GM19397 (cell line): ENCODE measurements around the gene BPTF.
"Not testable (repeated sequence)": the region's sequence is repeated elsewhere in the genome, so short reads cannot be mapped to it uniquely, and the experiment has no call there.

Experiments
- ATAC-seq: cut with Tn5 transposase; IDR thresholded peaks from one replicate; pipeline ENCODE4 v1.9.1; 2021; ENCODE audit warnings: mild to moderate bottlenecking, moderate library complexity; ENCODE audit not compliant: unreplicated experiment

BPTF gene

GRCh38 chr17:67868176-67868575 is 42.9 kb downstream of the BPTF start:
- ATAC-seq, result no peak

DNA sequence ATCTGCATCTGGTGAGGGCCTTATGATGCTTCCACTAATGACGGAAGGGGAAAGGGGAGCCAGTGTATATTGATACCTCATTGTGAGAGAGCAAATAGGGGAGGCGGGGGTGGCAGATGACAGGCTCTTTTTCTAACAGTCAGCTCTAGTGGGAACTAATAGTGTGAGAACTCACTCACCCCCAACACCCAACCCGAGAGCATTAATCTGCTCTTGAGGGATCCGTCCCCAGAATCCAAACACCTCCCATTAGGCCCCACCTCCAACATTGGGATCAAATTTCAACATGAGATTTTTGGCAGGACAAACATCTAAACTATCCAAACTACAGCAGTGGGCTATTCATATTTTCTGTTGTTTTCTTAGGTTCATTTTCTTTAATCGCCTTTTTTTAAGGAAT is 54.4 kb downstream of the BPTF start:
- ATAC-seq, result no peak

DNA sequence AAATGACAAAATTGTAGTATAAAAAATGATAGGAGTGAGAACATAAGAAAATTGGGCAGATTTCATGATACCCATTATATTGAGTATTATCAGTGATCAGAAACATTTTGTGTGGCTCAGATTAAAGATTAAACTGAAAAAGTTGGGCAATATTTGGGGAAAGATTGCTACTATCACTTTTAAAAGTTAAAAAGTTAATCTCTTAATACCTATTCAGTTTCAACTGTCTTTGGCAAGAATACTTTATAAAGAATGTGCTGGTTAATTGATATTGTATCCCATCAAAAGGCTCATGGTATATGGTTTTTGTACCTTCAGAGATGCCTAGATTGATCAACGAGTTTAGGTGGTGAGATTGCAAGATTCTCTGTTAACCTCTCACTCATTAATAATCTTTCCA is 55.8 kb downstream of the BPTF start:
- ATAC-seq, result no peak

DNA sequence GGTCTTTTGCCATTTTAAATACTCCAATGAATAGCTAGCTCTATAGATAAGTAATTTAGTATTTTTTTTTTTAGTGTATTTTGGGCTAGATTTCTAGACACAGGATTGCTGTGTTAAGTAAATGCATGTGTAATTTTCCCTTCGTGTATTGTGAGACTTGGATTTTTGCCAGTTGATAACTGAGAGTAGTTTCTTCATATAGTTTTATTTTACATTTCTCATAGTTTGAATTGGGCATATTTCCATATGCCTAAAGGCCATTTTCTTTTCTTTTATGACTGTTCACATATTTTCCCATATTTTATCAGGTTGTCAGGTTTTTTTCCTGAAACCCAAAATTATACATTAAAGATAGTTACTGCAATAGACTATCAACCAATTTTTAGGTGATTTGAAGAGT is 59.4 kb downstream of the BPTF start:
- no peak for ATAC-seq

DNA sequence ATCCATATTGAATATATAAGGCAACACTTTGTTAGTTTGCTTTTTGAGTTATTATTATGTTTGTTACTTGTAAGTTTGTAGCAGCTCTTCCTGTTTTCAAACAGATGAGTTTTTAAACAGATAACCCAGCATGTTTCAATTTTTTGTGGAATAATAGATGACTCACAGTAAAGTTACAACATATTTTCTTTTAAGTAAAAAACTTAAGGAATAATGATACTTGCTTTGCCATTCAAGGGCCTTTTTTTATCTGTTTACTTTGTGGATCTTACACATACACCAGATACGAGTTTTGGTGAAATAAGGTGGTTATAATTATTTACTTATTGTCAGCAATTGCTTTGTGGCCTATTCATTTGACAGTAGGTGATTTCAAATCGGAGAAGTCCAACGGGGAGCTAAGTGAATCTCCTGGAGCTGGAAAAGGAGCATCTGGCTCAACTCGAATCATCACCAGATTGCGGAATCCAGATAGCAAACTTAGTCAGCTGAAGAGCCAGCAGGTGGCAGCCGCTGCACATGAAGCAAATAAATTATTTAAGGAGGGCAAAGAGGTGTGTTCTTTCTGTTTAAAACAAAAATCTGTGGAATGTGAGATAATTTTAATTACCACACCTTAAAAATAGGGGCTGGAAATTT is 66.3 kb downstream of the BPTF start:
- ATAC-seq, result no peak

DNA sequence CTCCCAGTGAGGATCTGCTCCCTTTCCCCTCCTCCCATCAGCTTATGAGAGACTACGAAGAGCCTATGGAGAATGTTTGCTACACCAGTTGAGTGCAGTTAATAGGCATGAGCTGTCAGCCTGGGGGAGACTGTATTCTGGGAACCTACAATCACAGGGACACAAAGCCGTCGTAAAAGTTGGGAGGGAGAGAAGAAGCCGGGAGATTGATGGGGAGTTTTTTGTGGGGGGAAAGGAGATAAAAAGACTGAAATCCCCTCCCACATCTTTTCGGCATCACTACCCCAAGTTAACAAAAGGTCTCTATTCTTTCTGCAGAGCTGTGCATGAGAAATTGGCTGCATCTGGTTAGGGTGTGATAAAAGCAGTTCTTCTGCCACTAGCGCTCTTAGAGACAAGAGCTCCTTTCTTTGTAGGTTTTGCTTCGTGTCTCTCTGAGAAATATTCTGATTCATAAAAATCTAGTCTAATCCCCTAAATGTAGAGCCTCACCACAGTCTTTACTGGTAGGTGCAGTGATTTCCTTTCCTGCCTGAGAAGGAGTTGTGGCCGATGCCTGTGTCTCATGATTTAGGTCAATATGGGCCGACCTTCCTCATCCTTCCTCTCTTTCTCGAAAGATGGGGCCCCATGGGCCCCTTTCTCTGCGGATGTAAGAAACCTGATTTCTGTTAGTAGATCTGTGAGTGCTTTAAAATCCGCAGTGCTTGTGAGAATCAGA is 77.4 kb downstream of the BPTF start:
- ATAC-seq, result no peak

GRCh38 chr17:67905298-67905697 is 80.0 kb downstream of the BPTF start:
- ATAC-seq, result not testable (repeated sequence)

DNA sequence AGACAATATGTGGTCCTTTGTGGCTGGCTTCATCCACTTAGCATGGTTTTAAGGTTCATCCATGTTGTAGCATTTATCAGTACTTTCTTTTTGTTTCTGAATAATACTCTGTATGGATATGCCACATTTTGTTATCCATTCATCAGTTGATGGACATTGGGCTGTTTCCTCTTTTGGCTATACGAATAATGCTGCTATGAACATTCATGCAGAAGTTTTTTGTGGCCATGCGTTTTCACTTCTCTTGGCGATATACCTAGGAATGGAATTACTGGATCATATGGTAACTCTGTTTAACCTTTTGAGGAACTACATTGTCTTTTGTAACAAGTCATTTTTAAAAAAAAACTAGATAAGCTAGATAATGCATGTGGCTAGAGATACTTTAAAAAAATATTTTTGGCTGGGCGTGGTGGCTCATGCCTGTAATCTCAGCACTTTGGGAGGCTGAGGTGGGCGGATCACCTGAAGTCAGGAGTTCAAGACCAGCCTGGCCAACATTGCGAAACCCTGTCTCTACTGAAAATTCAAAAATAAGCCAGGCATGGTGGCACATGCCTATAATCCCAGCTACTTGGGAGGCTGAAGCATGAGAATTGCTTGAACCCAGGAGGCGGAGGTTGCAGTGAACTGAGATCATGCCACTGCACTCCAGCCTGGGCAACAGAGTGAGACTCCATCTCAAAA is 85.0 kb downstream of the BPTF start:
- ATAC-seq, result not testable (repeated sequence)

DNA sequence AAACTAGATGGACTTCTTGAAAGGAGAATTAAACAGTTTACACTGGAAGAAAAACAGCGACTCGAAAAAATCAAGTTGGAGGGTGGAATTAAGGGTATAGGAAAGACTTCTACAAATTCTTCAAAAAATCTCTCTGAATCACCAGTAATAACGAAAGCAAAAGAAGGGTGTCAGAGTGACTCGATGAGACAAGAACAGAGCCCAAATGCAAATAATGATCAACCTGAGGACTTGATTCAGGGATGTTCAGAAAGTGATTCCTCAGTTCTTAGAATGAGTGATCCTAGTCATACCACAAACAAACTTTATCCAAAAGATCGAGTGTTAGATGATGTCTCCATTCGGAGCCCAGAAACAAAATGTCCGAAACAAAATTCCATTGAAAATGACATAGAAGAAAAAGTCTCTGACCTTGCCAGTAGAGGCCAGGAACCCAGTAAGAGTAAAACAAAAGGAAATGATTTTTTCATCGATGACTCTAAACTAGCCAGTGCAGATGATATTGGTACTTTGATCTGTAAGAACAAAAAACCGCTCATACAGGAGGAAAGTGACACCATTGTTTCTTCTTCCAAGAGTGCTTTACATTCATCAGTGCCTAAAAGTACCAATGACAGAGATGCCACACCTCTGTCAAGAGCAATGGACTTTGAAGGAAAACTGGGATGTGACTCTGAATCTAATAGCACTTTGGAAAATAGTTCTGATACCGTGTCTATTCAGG is 85.9 kb downstream of the BPTF start:
- no peak for ATAC-seq

- ATAC-seq, result no peak
Measured at GRCh38 chr17:67912088-67912487, 86.8 kb downstream of the BPTF start.

- ATAC-seq, result no peak
Measured at GRCh38 chr17:67912656-67913055, 87.4 kb downstream of the BPTF start.

- no peak for ATAC-seq
Measured at GRCh38 chr17:67920212-67920611, 94.9 kb downstream of the BPTF start.

- ATAC-seq, result no peak
Measured at GRCh38 chr17:67922503-67922902, 97.2 kb downstream of the BPTF start.

DNA sequence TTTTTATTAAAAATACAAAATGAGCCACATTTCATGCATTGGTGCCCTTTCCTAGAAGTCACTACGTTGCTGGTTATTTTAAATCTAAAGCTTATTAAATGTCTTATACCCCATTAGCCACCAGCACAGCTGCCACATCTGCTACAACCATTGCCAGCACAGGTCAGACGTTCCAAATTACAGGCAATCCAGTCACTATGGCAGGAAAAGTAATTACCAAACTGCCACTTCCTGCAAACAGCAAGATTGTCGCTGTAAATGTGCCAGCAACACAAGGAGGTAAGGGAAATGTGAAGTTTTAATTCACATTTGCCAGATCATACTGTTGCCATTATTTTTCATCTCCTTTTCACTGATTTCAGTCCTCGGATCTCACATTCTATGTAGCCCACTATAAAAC is 103.5 kb downstream of the BPTF start:
- ATAC-seq, result not testable (repeated sequence)

- ATAC-seq, result no peak
Measured at GRCh38 chr17:67931227-67931626, 105.9 kb downstream of the BPTF start.

- no peak for ATAC-seq
Measured at GRCh38 chr17:67942810-67943209, 117.5 kb downstream of the BPTF start.

DNA sequence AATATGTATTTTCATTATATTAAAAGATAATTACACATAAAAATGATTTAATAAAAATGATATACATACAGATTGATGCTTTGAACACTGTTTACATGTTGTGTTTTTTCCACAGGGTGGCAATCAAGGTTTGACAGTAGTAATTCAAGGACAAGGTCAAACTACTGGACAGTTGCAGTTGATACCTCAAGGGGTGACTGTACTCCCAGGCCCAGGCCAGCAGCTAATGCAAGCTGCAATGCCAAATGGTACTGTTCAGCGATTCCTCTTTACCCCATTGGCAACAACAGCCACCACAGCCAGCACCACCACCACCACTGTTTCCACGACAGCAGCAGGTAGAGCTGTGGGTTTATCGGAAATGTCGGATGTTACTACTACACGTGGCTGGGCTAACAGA is 118.7 kb downstream of the BPTF start:
- ATAC-seq, result no peak

DNA sequence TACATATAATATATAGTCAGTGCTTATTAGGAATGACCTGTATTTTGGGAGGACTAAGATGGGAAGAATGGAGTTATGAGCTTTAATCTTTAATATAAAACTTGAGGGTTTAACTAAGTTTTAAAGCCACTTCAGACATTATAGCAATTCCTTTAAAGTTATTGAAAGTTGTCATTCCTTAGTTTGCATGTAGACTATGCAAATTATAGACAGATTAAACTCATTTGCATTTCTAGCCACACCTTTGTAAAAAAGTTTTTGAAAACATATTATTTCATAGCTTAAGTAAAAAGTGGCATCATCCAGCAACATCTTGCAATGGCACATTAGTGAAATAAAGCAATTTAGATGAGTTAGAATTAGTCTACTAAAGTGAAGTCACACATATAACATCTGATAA is 121.2 kb downstream of the BPTF start:
- ATAC-seq, result no peak

GRCh38 chr17:67947325-67947813 is 122.1 kb downstream of the BPTF start:
- ATAC-seq, result no peak

- ATAC-seq, result no peak
Measured at GRCh38 chr17:67950945-67951344, 125.6 kb downstream of the BPTF start.

DNA sequence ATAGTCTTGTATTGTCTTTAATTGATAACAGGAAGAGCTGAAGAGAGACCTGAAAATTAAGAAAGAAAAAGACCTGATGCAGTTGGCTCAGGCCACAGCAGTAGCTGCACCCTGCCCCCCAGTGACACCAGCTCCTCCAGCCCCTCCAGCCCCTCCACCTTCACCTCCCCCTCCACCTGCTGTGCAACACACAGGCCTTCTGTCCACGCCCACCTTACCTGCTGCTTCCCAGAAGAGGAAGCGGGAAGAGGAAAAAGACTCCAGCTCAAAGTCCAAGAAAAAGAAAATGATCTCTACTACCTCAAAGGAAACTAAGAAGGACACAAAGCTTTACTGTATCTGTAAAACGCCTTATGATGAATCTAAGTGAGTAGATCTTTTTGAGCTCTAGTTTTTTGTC is 134.2 kb downstream of the BPTF start:
- no peak for ATAC-seq
